22Rv1 (cell line): ENCODE data around the gene PDAP1.
"Not testable (repeated sequence)": the region's sequence is repeated elsewhere in the genome, so short reads cannot be mapped to it uniquely, and the experiment has no call there.

Experiments
- H3K27ac ChIP-seq: fragments of 450-650 bp; 2 replicates; pipeline ENCODE4 v1.5.1; 2017
- CTCF ChIP-seq: fragments of 450-650 bp; IDR thresholded peaks from 2 replicates; pipeline ENCODE4 v1.5.1; 2017; ENCODE audit warnings: mild to moderate bottlenecking
- ZFX ChIP-seq: fragments of 450-650 bp; IDR thresholded peaks from 2 replicates; pipeline ENCODE4 v1.6.1; 2017; ENCODE audit warnings: antibody characterized with exemption, borderline replicate concordance

Gene PDAP1

GRCh38 chr7:99363286-99363685 is 45.1 kb downstream of the PDAP1 start:
- no peak for TF ChIP-seq CTCF
- TF ChIP-seq ZFX, result no peak
- no peak overlapping the region for H3K27ac ChIP-seq

GRCh38 chr7:99362801-99363200 is 45.6 kb downstream of the PDAP1 start:
- TF ChIP-seq ZFX, result no peak
- TF ChIP-seq CTCF, result no peak
- H3K27ac ChIP-seq, result no peak overlapping the region

- TF ChIP-seq ZFX (no peak), CTCF (no peak)
Measured at GRCh38 chr7:99359465-99360154, 48.8 kb downstream of the PDAP1 start.

GRCh38 chr7:99358521-99358920 is 49.9 kb downstream of the PDAP1 start:
- H3K27ac ChIP-seq, result not testable (repeated sequence)

More at GRCh38 chr7:99359465-99360154, 48.8 kb downstream of the PDAP1 start:
- no peak overlapping the region; the same call in 1 of the 2 replicates for H3K27ac ChIP-seq

DNA sequence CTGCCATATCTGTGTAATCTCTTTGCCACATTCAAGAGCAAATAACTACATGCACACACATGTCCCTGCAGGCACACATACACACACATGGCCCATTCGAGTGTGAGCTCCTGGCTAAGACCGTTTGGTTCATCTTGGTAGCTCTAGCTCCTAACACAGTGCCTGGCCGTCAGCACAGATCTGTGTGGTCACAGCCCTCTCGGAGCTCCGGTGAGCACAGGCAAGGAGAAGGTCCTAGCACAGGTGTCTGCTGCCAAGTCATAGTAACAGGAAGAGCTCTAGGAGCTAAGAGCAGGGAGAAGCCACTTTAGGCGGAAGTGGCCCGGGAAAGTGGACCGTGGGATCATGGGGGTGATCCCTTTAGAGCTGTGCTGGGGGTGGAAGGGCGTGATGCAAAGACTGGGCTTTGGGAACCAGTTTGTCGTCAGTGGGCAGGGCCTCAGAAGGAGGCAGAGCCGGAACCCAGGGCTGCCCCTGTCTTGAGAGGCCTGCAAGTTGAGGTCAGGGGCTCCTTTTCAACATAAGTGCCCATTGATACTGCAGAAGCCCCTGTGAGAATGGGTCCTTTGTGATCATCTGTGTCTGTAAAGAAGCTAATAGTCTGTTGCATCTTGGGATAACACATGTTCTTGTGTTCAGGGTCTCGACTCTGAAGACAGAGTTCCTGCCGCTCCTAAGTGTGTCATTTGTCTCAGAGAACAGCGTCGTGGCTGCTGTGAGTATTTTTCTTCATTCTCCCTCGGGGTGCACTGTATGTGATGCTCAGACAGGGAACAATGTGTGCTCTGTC is 50.5 kb downstream of the PDAP1 start:
- no peak for TF ChIP-seq ZFX
- no peak for TF ChIP-seq CTCF

DNA sequence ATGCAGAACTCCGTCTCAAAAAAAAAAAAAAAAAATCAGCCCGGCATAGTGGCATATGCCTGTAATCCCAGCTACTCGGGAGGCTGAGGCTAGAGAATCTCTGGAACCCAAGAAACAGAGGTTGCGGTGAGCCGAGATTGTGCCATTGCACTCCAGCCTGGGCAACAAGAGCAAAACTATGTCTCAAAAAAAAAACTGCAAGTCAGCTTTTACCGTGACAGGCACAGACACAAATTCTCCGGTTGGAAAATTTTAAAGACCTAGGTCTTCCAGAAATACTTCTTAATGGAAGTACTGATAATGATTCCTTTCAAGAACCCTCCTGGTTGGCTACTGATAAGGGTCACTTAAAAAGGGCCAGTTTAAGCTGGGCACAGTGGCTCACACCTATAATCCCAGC is 53.3 kb downstream of the PDAP1 start:
- TF ChIP-seq ZFX (no peak), CTCF (no peak)
- no peak overlapping the region for H3K27ac ChIP-seq

More for the DNA sequence above, 50.5 kb downstream of the PDAP1 start:
- H3K27ac ChIP-seq, result no peak overlapping the region

DNA sequence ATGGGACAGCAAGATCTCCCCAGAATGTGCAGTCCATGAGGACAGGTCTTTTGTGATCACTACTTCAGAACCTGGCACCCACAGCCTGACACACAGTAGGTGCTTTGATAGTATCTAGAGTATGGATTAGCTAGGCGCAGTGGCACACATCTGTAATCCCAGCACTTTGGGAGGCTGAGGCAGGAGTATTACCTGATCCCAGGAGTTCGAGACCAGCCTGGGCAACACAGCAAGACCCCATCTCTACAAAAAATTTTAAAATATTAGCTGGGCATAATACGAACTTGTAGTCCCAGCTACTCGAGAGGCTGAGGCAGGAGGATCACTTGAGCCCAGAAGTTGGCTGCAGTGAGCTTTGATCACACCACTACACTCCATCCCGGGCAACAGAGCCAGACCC is 56.1 kb downstream of the PDAP1 start:
- TF ChIP-seq ZFX, result no peak
- TF ChIP-seq CTCF, result no peak
- no peak overlapping the region for H3K27ac ChIP-seq

DNA sequence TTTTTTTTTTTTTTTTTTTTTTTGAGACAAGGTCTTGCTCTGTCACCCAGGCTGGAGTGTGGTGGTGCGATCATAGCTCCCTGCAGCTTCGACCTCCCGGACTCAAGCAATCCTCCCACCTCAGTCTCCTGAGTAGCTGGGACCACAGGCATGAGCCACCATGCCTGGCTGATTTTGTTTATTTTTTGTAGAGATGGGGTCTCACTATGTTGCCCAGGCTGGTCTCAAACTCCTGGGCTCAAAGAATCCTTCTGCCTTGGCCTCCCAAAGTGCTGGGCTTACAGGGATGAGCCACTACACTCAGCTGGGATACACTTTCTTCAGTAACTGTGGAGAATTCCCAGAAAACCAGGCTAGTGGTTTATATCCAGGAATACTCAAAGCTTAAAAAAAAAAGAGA is 57.8 kb downstream of the PDAP1 start:
- H3K27ac ChIP-seq, result not testable (repeated sequence)
